Lower leg skin (tissue), 4 donors: ENCODE results near the gene ZNF878. TPM values are rescaled to one million over a fixed set of nuclear protein-coding genes. Genes with fewer than 3 reads are reported as not detected.

Experiments
- DNase-seq, 2 donors: peaks; one replicate each; pipeline ENCODE4 v3.0.0-alpha.2; 2019; ENCODE audit warnings: low spot score in 2 of 2
- H3K4me3 ChIP-seq: fragments of 200-600 bp; sonication (generic); 2 replicates; pipeline ENCODE4 v1.5.1; 2017; ENCODE audit warnings: mild to moderate bottlenecking, low read depth; ENCODE audit not compliant: poor library complexity, severe bottlenecking
- CTCF ChIP-seq, 3 donors: fragments of 450-650 bp; IDR thresholded peaks; one replicate each; pipeline ENCODE4 v1.5.1; 2016; ENCODE audit warnings: antibody characterized with exemption in 3 of 3, mild to moderate bottlenecking in 3 of 3, moderate library complexity in 2 of 3
- POLR2A ChIP-seq, 2 donors: fragments of 450-650 bp; IDR thresholded peaks; one replicate each; pipeline ENCODE4 v1.6.1; 2016 to 2017; ENCODE audit warnings: antibody characterized with exemption in 2 of 2, mild to moderate bottlenecking in 1 of 2, moderate library complexity in 1 of 2
- WGBS, 2 donors: methylation state at CpG; one replicate each; pipeline ENCODE4 v1.1.5; 2018; 5-methylcytosine and 5-hydroxymethylcytosine counted together
- intact Hi-C: fragments of 100-400 bp; cut with DNase I; formaldehyde crosslinking; loops from one replicate; pipeline ENCODE4 v1.15.0; 2023; ENCODE audit warnings: low total_unique reads
- total RNA-seq, 4 donors: library from RNA; depleted of rRNA; stranded (reverse); fragments of >200 nt; gene quantifications; one replicate each; pipeline ENCODE4 v1.1.0, GENCODE V29; 2016

Gene ZNF878
- total RNA-seq, 4 donors from 2014 or later = 0.29 TPM; not detected in 3

DNA sequence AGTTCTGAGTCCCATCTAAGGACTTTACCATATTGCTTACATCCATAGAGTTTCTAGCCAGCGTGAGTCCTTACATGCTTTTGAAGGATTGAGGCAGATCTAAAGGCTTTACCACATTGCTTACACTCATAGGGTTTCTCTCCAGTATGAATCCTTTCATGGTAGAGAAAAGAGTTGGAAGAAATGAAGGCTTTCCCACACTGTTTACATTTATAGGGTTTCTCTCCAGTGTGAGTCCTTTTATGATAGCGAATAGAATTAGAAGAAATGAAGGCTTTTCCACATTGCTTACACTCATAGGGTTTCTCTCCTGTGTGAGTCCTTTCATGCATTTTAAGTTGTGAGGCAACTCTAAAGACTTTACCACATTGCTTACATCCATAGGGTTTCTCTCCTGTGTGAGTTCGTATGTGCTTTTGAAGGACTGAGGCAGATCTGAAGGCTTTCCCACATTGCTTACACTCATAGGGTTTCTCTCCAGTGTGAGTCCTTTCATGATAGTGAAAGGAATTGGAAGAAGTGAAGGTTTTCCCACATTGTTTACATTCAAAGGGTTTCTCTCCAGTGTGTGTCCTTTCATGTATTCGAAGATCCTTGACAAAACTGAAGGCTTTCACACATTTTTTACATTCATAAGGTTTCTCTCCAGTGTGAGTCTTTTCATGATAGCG, 8.9 kb downstream of the ZNF878 start:
- no peak for DNase-seq
- no peak overlapping the region for H3K4me3 ChIP-seq
- WGBS, 2 donors = 89 to 96% methylated on average over 5 of the region's 5 CpGs
- intact Hi-C loops = no loop called here
- TF ChIP-seq POLR2A (IDR thresholded peaks at IDR 0.05) (no peak), CTCF (IDR thresholded peaks at IDR 0.05) (no peak)

DNA sequence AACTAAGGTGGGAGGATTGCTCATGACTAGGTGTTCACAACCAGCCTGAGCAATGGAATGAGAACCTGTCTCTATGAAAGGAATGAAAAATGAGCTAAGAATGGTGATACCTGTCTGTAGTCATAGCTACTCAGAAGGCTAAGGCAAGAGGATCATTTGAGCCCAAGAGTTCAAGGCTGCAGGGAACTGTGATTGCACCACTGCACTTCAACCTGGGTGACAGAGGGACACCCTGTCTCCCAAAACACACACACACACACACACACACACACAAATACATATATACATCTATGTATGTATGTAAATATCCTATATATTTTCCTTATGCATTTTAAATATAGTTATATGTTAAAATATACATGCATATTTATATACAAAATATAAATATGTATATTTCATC, 9.9 kb downstream of the ZNF878 start:
- DNase-seq = no peak
- no peak overlapping the region for H3K4me3 ChIP-seq
- intact Hi-C loops = no loop called here
- TF ChIP-seq POLR2A (IDR thresholded peaks at IDR 0.05) = no peak

GRCh38 chr19:12035220-12036172, 17.3 kb downstream of the ZNF878 start, which contains the start of gene ZNF433:
Gene ZNF433, minus strand, starts transcription at chr19:12035679. Its CDS starts 140 bp downstream, at chr19:12035539.
- WGBS, 2 donors = 0% methylated on average over 35 to 45 of the region's 68 CpGs
- peak within 1 kb of the TSS; percentile 70 for H3K4me3 ChIP-seq
- intact Hi-C loops = no loop called here
- TF ChIP-seq POLR2A (IDR thresholded peaks at IDR 0.05) = no peak
- no peak for TF ChIP-seq CTCF (IDR thresholded peaks at IDR 0.05)
- peak; percentile 96 to 99 for DNase-seq

DNA sequence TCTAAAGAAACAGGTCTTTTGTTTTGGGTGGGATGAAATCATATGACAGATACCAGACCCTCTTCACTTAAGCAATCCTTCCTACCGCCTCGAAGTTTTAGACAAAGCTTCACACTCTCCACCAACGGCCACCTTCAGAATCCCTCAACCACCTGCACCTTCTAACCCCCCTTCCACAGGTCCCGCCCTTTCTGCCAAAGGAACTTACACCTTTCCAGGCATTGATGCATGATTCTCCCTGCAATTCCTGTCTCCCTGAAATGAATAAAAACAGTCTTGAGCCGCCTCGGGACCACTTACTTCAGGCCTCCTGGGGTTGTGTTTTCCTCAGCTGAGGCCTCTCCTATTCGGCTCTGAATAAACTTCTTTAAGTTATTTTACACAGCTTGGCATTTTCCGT, 18.1 kb downstream of the ZNF878 start:
- 20 to 21% methylated on average over 8 of the region's 8 CpGs for WGBS, 2 donors
- intact Hi-C loops = no loop called here
- DNase-seq = no peak

GRCh38 chr19:12034198-12034597, 18.6 kb downstream of the ZNF878 start:
- 71 to 77% methylated on average over 2 of the region's 2 CpGs for WGBS, 2 donors
- H3K4me3 ChIP-seq = no peak overlapping the region
- no peak for TF ChIP-seq POLR2A (IDR thresholded peaks at IDR 0.05)
- no peak for TF ChIP-seq CTCF (IDR thresholded peaks at IDR 0.05)
- DNase-seq = no peak
- intact Hi-C loops = no loop called here

More for the DNA sequence above, 18.1 kb downstream of the ZNF878 start:
- no peak overlapping the region for H3K4me3 ChIP-seq
- TF ChIP-seq CTCF (IDR thresholded peaks at IDR 0.05) = no peak
- no peak for TF ChIP-seq POLR2A (IDR thresholded peaks at IDR 0.05)

DNA sequence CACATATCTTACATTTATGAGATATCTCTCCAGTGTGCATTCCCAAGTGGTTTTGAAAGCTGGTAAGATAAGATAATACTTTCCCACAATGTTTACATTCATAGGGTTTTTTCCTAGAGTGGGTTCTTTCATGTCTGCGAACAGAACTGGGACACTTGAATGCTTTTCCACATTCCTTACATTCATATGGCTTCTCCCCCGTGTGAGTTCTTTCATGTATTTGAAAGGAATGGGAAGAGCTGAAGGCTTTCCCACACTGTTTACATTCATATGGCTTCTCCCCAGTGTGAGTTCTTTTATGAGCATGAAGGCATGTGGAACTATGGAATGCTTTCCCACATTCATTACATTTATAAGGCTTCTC, 37.0 kb downstream of the ZNF878 start:
- H3K4me3 ChIP-seq = no peak overlapping the region
- intact Hi-C loops = no loop called here
- no peak for TF ChIP-seq POLR2A (IDR thresholded peaks at IDR 0.05)
- no peak for TF ChIP-seq CTCF (IDR thresholded peaks at IDR 0.05)
- no peak for DNase-seq
- WGBS, 2 donors = 87 to 91% methylated on average over 2 of the region's 2 CpGs
